ENCODE results near the gene NEGR1. TPM values are rescaled to one million over a fixed set of nuclear protein-coding genes. Genes with fewer than 3 reads are reported as not detected.

The NEGR1 gene
- total RNA-seq, 1 donor from 2014 or later, result 9.7 TPM

DNA sequence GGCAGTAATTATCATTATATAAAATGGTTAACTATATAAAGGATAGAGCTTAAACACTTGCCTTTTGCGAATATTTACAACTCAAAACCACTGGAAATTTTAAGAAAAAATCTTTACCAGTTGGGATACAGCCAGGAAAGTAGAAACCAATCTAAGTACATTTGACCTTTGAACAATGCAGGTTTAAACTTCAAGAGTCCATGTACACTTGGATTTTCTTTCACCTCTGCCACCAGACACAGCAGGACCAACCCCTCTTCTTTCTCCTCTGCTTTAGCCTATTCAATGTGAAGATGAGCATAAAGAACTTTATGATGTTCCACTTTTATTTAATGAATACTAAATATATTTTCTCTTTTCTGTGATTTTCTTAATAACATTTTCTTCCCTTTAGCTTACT is 361.1 kb downstream of the NEGR1 start:
- Histone ChIP-seq H3K27ac (replicated peaks) (no peak overlapping the region), H3K36me3 (no peaks in the 10 kb centered on the region), H3K27me3 (ENCODE audit: low read depth) (no peaks in the 10 kb centered on the region), H3K9me3 (replicated peaks) (no peaks in the 10 kb centered on the region), H3K4me1 (no peaks in the 10 kb centered on the region), H3K4me3 (no peak overlapping the region)
- intact Hi-C loops (cut with micrococcal nuclease), result no loop called here
- TF ChIP-seq CTCF (IDR thresholded peaks at IDR 0.05; ENCODE audit: borderline replicate concordance), result no peak
- no peak for DNase-seq

GRCh38 chr1:71920556-71920955 is 361.8 kb downstream of the NEGR1 start:
- Histone ChIP-seq H3K9me3 (replicated peaks) (no peaks in the 10 kb centered on the region), H3K4me1 (no peaks in the 10 kb centered on the region), H3K27ac (replicated peaks) (no peak overlapping the region), H3K27me3 (ENCODE audit: low read depth) (no peaks in the 10 kb centered on the region), H3K36me3 (no peaks in the 10 kb centered on the region), H3K4me3 (no peak overlapping the region)
- intact Hi-C loops (cut with micrococcal nuclease), result no loop called here
- DNase-seq, result no peak
- no peak for TF ChIP-seq CTCF (IDR thresholded peaks at IDR 0.05; ENCODE audit: borderline replicate concordance)

GRCh38 chr1:71919811-71920509 is 362.4 kb downstream of the NEGR1 start:
- DNase-seq, result no peak
- TF ChIP-seq CTCF (IDR thresholded peaks at IDR 0.05; ENCODE audit: borderline replicate concordance), result no peak

DNA sequence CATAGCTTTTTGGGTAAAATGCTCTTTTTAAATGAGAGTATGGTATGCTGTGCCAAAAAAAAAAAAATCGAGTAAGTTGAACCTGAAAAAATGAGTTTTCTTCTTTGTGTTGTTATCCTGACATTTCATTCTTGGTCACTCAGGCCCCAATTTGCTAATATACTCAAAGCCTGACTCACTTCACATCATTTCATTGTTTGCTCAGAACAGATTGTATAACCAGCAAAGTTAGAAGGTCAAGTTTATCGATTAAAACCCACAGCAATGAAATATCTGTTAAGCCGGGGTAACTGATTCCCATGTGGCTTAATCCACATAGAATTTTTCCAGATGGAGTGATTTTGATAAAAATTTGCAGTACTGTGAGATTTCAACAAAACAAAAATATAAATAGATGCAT is 363.7 kb downstream of the NEGR1 start:
- no peak overlapping the region for H3K27ac ChIP-seq (replicated peaks)
- H3K4me3 ChIP-seq, result no peak overlapping the region
- H3K36me3 ChIP-seq, result no peaks in the 10 kb centered on the region
- no peaks in the 10 kb centered on the region for H3K4me1 ChIP-seq
- H3K9me3 ChIP-seq (replicated peaks), result no peaks in the 10 kb centered on the region
- TF ChIP-seq CTCF (IDR thresholded peaks at IDR 0.05; ENCODE audit: borderline replicate concordance), result no peak
- H3K27me3 ChIP-seq (ENCODE audit: low read depth), result no peaks in the 10 kb centered on the region
- intact Hi-C loops (cut with micrococcal nuclease), result no loop called here
- no peak for DNase-seq

More at GRCh38 chr1:71919811-71920509, 362.4 kb downstream of the NEGR1 start:
- Histone ChIP-seq H3K4me3 (no peak overlapping the region), H3K27ac (replicated peaks) (no peak overlapping the region), H3K36me3 (no peaks in the 10 kb centered on the region), H3K4me1 (no peaks in the 10 kb centered on the region), H3K27me3 (ENCODE audit: low read depth) (no peaks in the 10 kb centered on the region), H3K9me3 (replicated peaks) (no peaks in the 10 kb centered on the region)
- intact Hi-C loops (cut with micrococcal nuclease), result no loop called here

DNA sequence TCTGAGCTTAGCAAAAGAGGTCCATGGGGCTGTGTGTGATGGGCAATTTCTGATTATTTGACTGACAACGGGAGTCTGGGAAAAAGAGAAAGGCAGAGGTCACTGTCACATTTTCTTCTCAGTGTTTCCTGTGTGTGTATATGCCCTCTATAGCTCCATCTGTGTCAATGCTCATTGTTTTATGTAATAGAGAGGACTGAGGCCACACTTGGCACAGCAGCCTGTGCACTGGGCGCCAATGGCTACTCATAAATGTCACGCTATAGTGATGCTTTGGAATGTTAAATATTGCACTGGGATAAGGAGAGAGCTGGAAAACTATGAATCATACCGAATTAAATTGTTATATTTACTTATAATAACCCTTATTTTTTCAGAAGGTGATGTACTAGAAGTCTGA is 365.4 kb downstream of the NEGR1 start:
- no peaks in the 10 kb centered on the region for H3K36me3 ChIP-seq
- no peak for DNase-seq
- no peaks in the 10 kb centered on the region for H3K27me3 ChIP-seq (ENCODE audit: low read depth)
- no peaks in the 10 kb centered on the region for H3K9me3 ChIP-seq (replicated peaks)
- TF ChIP-seq CTCF (IDR thresholded peaks at IDR 0.05; ENCODE audit: borderline replicate concordance), result no peak
- H3K27ac ChIP-seq (replicated peaks), result no peak overlapping the region
- intact Hi-C loops (cut with micrococcal nuclease), result no loop called here
- no peaks in the 10 kb centered on the region for H3K4me1 ChIP-seq
- H3K4me3 ChIP-seq, result no peak overlapping the region

All from left ventricle myocardium inferior (tissue), 1 donor.